ENCODE measurements around the gene DPP6. TPM values are rescaled to one million over a fixed set of nuclear protein-coding genes. Genes with fewer than 3 reads are reported as not detected.
"Not testable (repeated sequence)": the region's sequence is repeated elsewhere in the genome, so short reads cannot be mapped to it uniquely, and the experiment has no call there.

DPP6 gene
- total RNA-seq, 4 donors from 2014 or later = 1.8 to 33.7 (median 6.4) TPM

- Histone ChIP-seq H3K4me3 (no peak overlapping the region), H3K4me1 (peaks cover 0 to under 1% (median 0%) of the 10 kb centered on the region in 4 donors), H3K27ac (no peak overlapping the region), H3K27me3 (peaks cover 17% of the 10 kb centered on the region), H3K9me3 (no peaks in the 10 kb centered on the region), H3K36me3 (no peaks in the 10 kb centered on the region)
- intact Hi-C loops (cut with DNase I; ENCODE audit: low total_unique reads) (loop anchor here (5.0 to 10.0 kb wide), 2 partner anchors 273 to 425 kb away; no protein-coding TSS in a partner anchor), in situ Hi-C loops (cut with MboI; ENCODE audit: low pct_ligation_motif_present in 1 of 4, low pct_unique_long_range_greater_than_20kb in 1 of 4, low sequenced_read_pairs in 3 of 4) (loop anchor here in 3 of 4 donors (10.0 to 25.0 kb wide), 3 partner anchors 268 to 443 kb away; no protein-coding TSS in a partner anchor)
- no peak for DNase-seq
- 51 to 65% methylated on average over 6 to 11 of the region's 11 CpGs for WGBS, 2 donors (ENCODE audit: low coverage in 1 of 2)
- no peak for TF ChIP-seq EP300 (IDR thresholded peaks at IDR 0.05; ENCODE audit: low read depth)
- no peak for TF ChIP-seq POLR2AphosphoS5 (IDR thresholded peaks at IDR 0.05)
- TF ChIP-seq, protein P1, sequence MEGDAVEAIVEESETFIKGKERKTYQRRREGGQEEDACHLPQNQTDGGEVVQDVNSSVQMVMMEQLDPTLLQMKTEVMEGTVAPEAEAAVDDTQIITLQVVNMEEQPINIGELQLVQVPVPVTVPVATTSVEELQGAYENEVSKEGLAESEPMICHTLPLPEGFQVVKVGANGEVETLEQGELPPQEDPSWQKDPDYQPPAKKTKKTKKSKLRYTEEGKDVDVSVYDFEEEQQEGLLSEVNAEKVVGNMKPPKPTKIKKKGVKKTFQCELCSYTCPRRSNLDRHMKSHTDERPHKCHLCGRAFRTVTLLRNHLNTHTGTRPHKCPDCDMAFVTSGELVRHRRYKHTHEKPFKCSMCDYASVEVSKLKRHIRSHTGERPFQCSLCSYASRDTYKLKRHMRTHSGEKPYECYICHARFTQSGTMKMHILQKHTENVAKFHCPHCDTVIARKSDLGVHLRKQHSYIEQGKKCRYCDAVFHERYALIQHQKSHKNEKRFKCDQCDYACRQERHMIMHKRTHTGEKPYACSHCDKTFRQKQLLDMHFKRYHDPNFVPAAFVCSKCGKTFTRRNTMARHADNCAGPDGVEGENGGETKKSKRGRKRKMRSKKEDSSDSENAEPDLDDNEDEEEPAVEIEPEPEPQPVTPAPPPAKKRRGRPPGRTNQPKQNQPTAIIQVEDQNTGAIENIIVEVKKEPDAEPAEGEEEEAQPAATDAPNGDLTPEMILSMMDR (IDR thresholded peaks at IDR 0.05) = no peak
- TF ChIP-seq POLR2A (IDR thresholded peaks at IDR 0.05) = no peak
Observed at GRCh38 chr7:154919344-154920225, 867.4 kb downstream of the DPP6 start.

DNA sequence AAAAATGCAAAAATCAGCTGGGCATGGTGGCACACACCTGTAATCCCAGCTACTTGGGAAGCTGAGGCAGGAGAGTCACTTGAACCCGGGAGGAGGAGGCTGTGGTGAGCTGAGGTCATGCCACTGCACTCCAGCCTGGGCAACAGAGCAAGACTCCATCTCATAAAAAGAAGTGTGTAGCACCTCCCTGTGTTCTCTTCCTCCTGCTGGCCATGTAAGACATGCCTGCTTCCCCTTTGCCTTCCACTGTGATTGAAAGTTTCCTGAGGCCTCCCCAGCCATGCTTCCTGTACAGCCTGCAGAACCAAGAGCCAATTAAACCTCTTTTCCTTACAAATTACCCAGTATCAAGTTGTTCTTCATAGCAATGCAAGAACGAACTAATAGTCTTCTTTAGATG is 870.3 kb downstream of the DPP6 start:
- not testable (repeated sequence) for H3K4me3 ChIP-seq, H3K4me1 ChIP-seq, H3K27me3 ChIP-seq, DNase-seq, H3K27ac ChIP-seq, H3K9me3 ChIP-seq, H3K36me3 ChIP-seq
- 67 to 90% methylated on average over 1 to 2 of the region's 2 CpGs for WGBS, 2 donors (ENCODE audit: low coverage in 1 of 2)
- in situ Hi-C loops (cut with MboI; ENCODE audit: low pct_ligation_motif_present in 1 of 4, low pct_unique_long_range_greater_than_20kb in 1 of 4, low sequenced_read_pairs in 3 of 4) (loop anchor here in 3 of 4 donors (10.0 to 25.0 kb wide), 3 partner anchors 265 to 440 kb away; no protein-coding TSS in a partner anchor), intact Hi-C loops (cut with DNase I; ENCODE audit: low total_unique reads) (loop anchor here (5.0 to 10.0 kb wide), 2 partner anchors 270 to 422 kb away; no protein-coding TSS in a partner anchor)

DNA sequence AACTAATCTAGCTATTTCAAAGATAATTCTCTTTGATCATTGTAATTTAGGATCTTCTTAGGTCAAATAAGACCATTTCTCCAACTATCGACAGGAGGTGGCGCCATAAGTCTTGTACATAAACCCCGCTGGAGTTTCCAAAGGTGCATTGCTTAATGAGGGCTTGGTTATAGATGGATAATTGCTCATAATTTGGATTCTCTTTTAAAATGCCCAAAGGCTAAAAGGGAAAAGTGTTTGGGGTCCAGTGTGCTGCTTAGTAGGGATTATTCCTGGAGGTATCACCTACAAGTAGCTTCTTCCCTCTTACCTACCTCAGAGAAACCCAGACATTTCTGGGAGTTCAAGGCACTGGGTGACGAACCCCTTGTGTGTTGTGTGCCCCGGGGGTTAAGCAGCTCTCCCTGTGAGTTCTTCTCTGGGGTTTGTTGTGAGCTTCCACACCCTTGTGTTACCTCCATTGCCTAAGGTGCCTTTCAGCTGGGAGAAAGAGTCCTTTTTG is 875.5 kb downstream of the DPP6 start:
- in situ Hi-C loops (cut with MboI; ENCODE audit: low pct_ligation_motif_present in 1 of 4, low pct_unique_long_range_greater_than_20kb in 1 of 4, low sequenced_read_pairs in 3 of 4) = loop anchor here in 2 of 4 donors (10.0 kb wide), 1 partner anchor 417 kb away; no protein-coding TSS in a partner anchor
- WGBS, 2 donors (ENCODE audit: low coverage in 1 of 2) = 0 to 4% methylated on average over 3 to 5 of the region's 5 CpGs

DNA sequence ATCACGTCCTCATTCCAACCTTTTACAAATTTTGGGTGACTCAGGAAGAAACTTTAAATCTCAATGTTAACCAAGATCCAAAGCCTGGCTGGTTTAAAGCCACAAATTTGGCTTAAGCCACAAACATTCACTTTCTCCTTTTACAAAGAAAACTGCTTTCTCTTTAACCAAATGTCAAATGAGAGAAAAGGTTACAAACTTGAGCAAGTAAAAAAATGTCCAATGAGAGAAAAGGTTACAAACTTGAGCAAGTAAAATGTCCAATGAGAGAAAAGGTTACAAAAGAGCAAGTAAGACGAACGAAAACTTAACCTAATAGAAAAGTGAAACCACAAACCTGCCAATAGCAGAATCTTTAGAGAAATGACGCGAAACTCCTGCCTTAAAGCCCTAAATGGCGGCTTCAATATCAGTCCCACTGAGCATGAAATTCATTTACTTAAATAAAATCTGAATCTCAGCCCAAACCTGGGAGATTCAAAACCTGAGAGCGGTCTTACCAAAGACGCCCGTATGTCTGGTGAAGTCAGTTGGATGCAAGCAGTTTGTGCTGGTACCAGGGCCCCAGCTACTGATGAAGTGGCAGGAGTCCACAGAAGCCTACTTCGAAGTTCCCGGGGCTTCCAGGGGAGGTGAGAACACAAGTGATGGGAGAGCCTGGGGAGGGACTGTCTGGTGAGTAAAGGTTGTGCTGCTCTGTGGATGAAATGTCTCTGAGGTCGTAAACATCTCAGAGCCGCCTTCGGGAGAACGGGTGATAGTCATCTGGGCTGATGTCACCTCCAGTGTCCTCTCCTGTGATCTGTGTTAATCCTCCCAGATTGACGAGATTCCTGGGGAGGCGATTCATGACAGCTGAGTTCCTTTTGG is 876.2 kb downstream of the DPP6 start:
- peak; percentile 40 for DNase-seq
- 3 to 14% methylated on average over 4 to 17 of the region's 17 CpGs for WGBS, 2 donors (ENCODE audit: low coverage in 1 of 2)
- intact Hi-C loops (cut with DNase I; ENCODE audit: low total_unique reads) (loop anchor here (10.0 kb wide), 1 partner anchor 416 kb away; no protein-coding TSS in a partner anchor), in situ Hi-C loops (cut with MboI; ENCODE audit: low pct_ligation_motif_present in 1 of 4, low pct_unique_long_range_greater_than_20kb in 1 of 4, low sequenced_read_pairs in 3 of 4) (loop anchor here in 2 of 4 donors (10.0 kb wide), 1 partner anchor 416 kb away; no protein-coding TSS in a partner anchor)
- TF ChIP-seq POLR2A (IDR thresholded peaks at IDR 0.05) (peak; percentile 33), EP300 (IDR thresholded peaks at IDR 0.05; ENCODE audit: low read depth) (no peak), POLR2AphosphoS5 (IDR thresholded peaks at IDR 0.05) (peak in 2 of 3 donors; percentile 16 to 33)
- TF ChIP-seq, protein P1 (IDR thresholded peaks at IDR 0.05) = no peak
- Histone ChIP-seq H3K27ac (peak overlapping the region; percentile 87 to 95 (median 91)), H3K9me3 (no peaks in the 10 kb centered on the region), H3K4me1 (peaks cover 0 to 9% (median 7%) of the 10 kb centered on the region in 4 donors), H3K27me3 (no peaks in the 10 kb centered on the region), H3K36me3 (no peaks in the 10 kb centered on the region), H3K4me3 (peak overlapping the region; percentile 40 to 81 (median 48))

More for the DNA sequence above, 875.5 kb downstream of the DPP6 start:
- H3K4me3 ChIP-seq = peak overlapping the region; percentile 40 to 81 (median 48)
- TF ChIP-seq, protein P1 (IDR thresholded peaks at IDR 0.05) = peak; percentile 61 to 72 (median 67)
- TF ChIP-seq POLR2A (IDR thresholded peaks at IDR 0.05) (no peak), EP300 (IDR thresholded peaks at IDR 0.05; ENCODE audit: low read depth) (no peak), POLR2AphosphoS5 (IDR thresholded peaks at IDR 0.05) (no peak)
- DNase-seq = peak; percentile 87
- H3K36me3 ChIP-seq = no peaks in the 10 kb centered on the region
- no peaks in the 10 kb centered on the region for H3K27me3 ChIP-seq
- peak overlapping the region; percentile 87 to 95 (median 91) for H3K27ac ChIP-seq
- no peaks in the 10 kb centered on the region for H3K9me3 ChIP-seq
- peaks cover 0 to 9% (median 7%) of the 10 kb centered on the region in 4 donors for H3K4me1 ChIP-seq
- intact Hi-C loops (cut with DNase I; ENCODE audit: low total_unique reads) = loop anchor here (10.0 kb wide), 1 partner anchor 417 kb away; no protein-coding TSS in a partner anchor

Measured in transverse colon (tissue), 4 donors.